K562 (cell line): ENCODE results near the gene ZNF648. TPM values are rescaled to one million over a fixed set of nuclear protein-coding genes. Genes with fewer than 3 reads are reported as not detected.

ENCODE experiments used
- CREB3L1 ChIP-seq: fragments of 450-650 bp; IDR thresholded peaks from 2 replicates; pipeline ENCODE4 v1.6.1; 2014; ENCODE audit warnings: low read depth, mild to moderate bottlenecking, moderate library complexity, borderline replicate concordance
- DACH1 ChIP-seq: fragments of 450-650 bp; IDR thresholded peaks from 2 replicates; pipeline ENCODE4 v1.6.1; 2018; ENCODE audit not compliant: partially characterized antibody
- HDGF ChIP-seq: fragments of 450-650 bp; IDR thresholded peaks from 2 replicates; pipeline ENCODE4 v1.6.1; 2016
- L3MBTL2 ChIP-seq: fragments of 450-650 bp; IDR thresholded peaks from 2 replicates; pipeline ENCODE4 v1.6.1; 2016; ENCODE audit warnings: mild to moderate bottlenecking, moderate library complexity
- REST ChIP-seq, 2 experiments: fragments of 450-650 bp; formaldehyde crosslinking in 1 of 2; IDR thresholded peaks; 2 replicates each; pipeline versions ENCODE4 v1.4.0 to v1.6.1; 2014 to 2020; ENCODE audit warnings: mild to moderate bottlenecking in 2 of 2, borderline replicate concordance in 1 of 2, low read depth in 1 of 2
- polyA plus RNA-seq, 8 experiments: library from polyadenylated mRNA; depleted of rRNA in 4 of 8; stranded (reverse) in 5 of 8; unstranded in 3 of 8; fragments of >200 nt; fragmentation: Nextera tagmentation in 2 of 8; fragmentation: Illumina TruSeq in 1 of 8; extraction: Ambion mirVana in 2 of 8; extraction: Trizol in 1 of 8; gene quantifications; 2 replicates each; pipeline versions ENCODE4 v1.2.1 to v1.2.3, GENCODE V29; 2011 to 2014; ENCODE audit warnings: inconsistent platforms in 1 of 8, missing spikeins in 1 of 8
- total RNA-seq, 7 experiments: library from RNA; depleted of rRNA in 6 of 7; stranded (reverse); fragments of >200 nt in 6 of 7; fragmentation: Illumina TruSeq in 2 of 7; extraction: Trizol in 2 of 7; gene quantifications; 2 replicates each; pipeline versions ENCODE4 v1.2.1 to v1.2.3, GENCODE V29; 2011 to 2021; ENCODE audit warnings: low replicate concordance in 1 of 7
- TF ChIP-seq, protein P1 (sequence below): fragments of 450-650 bp; IDR thresholded peaks from 2 replicates; pipeline ENCODE4 v1.6.1; 2016; ENCODE audit warnings: mild to moderate bottlenecking, moderate library complexity

The ZNF648 gene
- total and polyA plus RNA-seq, 9 of the 15 experiments (the other 6 are each of a cell fraction or from before 2014, with no cell fraction given) = 0.06 to 0.27 (median 0.18) TPM; not detected in 2

- TF ChIP-seq REST (IDR thresholded peaks at IDR 0.05; ENCODE audit: borderline replicate concordance) = 0 out of 2 replicates have a peak, but pooled peaks have one; percentile 28
- 0 out of 2 replicates have a peak, but pooled peaks have one; percentile 19 for TF ChIP-seq REST (CRISPR knock-in tag; IDR thresholded peaks at IDR 0.05; ENCODE audit: low read depth)
- peak; percentile 72; the same call in 1 of the 2 replicates for TF ChIP-seq L3MBTL2
- 0 out of 2 replicates have a peak, but pooled peaks have one; percentile 32 for TF ChIP-seq CREB3L1
- TF ChIP-seq, protein P1, sequence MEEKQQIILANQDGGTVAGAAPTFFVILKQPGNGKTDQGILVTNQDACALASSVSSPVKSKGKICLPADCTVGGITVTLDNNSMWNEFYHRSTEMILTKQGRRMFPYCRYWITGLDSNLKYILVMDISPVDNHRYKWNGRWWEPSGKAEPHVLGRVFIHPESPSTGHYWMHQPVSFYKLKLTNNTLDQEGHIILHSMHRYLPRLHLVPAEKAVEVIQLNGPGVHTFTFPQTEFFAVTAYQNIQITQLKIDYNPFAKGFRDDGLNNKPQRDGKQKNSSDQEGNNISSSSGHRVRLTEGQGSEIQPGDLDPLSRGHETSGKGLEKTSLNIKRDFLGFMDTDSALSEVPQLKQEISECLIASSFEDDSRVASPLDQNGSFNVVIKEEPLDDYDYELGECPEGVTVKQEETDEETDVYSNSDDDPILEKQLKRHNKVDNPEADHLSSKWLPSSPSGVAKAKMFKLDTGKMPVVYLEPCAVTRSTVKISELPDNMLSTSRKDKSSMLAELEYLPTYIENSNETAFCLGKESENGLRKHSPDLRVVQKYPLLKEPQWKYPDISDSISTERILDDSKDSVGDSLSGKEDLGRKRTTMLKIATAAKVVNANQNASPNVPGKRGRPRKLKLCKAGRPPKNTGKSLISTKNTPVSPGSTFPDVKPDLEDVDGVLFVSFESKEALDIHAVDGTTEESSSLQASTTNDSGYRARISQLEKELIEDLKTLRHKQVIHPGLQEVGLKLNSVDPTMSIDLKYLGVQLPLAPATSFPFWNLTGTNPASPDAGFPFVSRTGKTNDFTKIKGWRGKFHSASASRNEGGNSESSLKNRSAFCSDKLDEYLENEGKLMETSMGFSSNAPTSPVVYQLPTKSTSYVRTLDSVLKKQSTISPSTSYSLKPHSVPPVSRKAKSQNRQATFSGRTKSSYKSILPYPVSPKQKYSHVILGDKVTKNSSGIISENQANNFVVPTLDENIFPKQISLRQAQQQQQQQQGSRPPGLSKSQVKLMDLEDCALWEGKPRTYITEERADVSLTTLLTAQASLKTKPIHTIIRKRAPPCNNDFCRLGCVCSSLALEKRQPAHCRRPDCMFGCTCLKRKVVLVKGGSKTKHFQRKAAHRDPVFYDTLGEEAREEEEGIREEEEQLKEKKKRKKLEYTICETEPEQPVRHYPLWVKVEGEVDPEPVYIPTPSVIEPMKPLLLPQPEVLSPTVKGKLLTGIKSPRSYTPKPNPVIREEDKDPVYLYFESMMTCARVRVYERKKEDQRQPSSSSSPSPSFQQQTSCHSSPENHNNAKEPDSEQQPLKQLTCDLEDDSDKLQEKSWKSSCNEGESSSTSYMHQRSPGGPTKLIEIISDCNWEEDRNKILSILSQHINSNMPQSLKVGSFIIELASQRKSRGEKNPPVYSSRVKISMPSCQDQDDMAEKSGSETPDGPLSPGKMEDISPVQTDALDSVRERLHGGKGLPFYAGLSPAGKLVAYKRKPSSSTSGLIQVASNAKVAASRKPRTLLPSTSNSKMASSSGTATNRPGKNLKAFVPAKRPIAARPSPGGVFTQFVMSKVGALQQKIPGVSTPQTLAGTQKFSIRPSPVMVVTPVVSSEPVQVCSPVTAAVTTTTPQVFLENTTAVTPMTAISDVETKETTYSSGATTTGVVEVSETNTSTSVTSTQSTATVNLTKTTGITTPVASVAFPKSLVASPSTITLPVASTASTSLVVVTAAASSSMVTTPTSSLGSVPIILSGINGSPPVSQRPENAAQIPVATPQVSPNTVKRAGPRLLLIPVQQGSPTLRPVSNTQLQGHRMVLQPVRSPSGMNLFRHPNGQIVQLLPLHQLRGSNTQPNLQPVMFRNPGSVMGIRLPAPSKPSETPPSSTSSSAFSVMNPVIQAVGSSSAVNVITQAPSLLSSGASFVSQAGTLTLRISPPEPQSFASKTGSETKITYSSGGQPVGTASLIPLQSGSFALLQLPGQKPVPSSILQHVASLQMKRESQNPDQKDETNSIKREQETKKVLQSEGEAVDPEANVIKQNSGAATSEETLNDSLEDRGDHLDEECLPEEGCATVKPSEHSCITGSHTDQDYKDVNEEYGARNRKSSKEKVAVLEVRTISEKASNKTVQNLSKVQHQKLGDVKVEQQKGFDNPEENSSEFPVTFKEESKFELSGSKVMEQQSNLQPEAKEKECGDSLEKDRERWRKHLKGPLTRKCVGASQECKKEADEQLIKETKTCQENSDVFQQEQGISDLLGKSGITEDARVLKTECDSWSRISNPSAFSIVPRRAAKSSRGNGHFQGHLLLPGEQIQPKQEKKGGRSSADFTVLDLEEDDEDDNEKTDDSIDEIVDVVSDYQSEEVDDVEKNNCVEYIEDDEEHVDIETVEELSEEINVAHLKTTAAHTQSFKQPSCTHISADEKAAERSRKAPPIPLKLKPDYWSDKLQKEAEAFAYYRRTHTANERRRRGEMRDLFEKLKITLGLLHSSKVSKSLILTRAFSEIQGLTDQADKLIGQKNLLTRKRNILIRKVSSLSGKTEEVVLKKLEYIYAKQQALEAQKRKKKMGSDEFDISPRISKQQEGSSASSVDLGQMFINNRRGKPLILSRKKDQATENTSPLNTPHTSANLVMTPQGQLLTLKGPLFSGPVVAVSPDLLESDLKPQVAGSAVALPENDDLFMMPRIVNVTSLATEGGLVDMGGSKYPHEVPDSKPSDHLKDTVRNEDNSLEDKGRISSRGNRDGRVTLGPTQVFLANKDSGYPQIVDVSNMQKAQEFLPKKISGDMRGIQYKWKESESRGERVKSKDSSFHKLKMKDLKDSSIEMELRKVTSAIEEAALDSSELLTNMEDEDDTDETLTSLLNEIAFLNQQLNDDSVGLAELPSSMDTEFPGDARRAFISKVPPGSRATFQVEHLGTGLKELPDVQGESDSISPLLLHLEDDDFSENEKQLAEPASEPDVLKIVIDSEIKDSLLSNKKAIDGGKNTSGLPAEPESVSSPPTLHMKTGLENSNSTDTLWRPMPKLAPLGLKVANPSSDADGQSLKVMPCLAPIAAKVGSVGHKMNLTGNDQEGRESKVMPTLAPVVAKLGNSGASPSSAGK = peak; percentile 51
- TF ChIP-seq HDGF = no peak
- TF ChIP-seq DACH1 = no peak
Measured at GRCh38 chr1:182029002-182029378, 32.5 kb downstream of the ZNF648 start (continued).
